HG02938 (cell line): ENCODE measurements around the gene CDH1.

Experiments
- ATAC-seq: cut with Tn5 transposase; IDR thresholded peaks from one replicate; pipeline ENCODE4 v1.9.1; 2021; ENCODE audit warnings: mild to moderate bottlenecking, moderate library complexity; ENCODE audit not compliant: unreplicated experiment

Gene CDH1

DNA sequence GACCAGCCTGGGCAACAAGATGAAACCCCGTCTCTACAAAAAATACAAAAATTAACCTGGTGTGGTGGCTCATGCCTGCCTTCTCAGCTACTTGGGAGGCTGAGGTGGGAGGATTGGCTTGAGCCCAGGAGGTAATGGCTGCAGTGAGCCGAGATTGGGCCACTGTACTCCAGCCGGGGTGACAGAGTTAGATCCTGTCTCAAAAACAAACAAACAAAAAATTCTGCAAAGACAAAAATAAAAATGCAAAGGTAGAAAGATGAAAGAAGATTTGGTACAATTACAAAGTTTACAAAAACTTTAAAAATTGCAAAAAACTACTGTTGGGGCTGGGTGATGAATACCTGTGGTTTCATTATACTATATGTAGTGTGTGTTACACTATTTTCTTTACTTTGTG is 5.5 kb upstream of the CDH1 start:
- no peak for ATAC-seq

DNA sequence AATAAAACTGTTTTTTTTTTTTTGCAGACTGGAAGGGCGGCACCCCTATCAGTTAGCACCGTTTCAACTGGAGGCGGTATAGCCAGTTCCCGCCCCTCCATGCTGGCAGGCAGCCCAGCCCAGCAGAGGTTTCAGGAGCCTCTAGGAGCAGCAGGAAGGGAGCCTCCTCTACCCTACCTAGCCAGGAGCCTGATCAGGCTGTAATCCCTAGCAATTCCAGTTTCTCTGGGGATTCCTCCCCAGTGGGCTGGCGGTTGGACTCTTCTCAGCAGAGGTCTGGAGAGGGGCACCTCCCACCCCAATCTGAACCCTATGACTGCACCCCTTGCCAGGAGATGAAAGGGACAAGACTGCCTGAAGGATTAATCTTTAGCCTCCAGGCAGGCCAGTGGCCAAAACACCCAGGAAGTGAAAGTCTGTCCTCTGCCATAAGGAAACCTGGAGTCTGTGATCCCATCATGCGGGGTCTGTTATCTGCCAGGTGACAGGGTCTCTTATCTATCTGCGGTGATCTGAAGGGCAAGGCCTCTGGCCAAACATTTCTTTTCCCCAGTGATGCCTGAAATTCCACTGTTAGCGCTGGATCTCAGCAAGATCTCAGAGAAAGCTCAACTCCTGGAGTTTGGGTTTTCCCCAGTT is 4.9 kb upstream of the CDH1 start:
- ATAC-seq: no peak

- no peak for ATAC-seq
Measured at GRCh38 chr16:68732741-68733399, 4.2 kb upstream of the CDH1 start.

DNA sequence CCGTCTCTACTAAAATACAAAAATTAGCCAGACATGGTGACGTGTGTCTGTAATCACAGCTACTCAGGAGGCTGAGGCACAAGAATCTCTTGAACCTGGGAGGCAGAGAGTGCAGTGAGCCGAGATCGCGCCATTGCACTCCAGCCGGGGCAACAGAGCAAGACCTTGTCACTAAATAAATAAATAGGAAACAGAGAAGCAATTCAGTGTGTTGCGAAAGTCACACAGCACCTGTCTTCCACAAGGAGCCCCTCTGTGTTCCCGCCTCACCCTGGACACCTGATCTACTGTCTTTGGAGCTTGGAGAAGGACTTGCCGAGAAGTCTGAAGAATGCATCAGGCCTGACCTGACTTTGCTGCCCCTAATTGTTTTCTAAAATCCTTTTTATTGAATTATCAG is 3.5 kb upstream of the CDH1 start:
- no peak for ATAC-seq

- no peak for ATAC-seq
Measured at GRCh38 chr16:68734782-68735181, 2.3 kb upstream of the CDH1 start.

DNA sequence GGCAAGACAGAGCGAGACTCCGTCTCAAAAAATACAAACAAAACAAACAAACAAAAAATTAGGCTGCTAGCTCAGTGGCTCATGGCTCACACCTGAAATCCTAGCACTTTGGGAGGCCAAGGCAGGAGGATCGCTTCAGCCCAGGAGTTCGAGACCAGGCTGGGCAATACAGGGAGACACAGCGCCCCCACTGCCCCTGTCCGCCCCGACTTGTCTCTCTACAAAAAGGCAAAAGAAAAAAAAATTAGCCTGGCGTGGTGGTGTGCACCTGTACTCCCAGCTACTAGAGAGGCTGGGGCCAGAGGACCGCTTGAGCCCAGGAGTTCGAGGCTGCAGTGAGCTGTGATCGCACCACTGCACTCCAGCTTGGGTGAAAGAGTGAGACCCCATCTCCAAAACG is 531 bp upstream of the CDH1 start:
- no peak for ATAC-seq

- ATAC-seq: no peak
Measured at GRCh38 chr16:68737730-68738629, 888 bp downstream of the CDH1 start.

GRCh38 chr16:68739964-68740627 is 3.0 kb downstream of the CDH1 start:
- ATAC-seq: no peak

GRCh38 chr16:68740628-68741346 is 3.7 kb downstream of the CDH1 start:
- no peak for ATAC-seq

GRCh38 chr16:68743664-68744063 is 6.6 kb downstream of the CDH1 start:
- no peak for ATAC-seq

DNA sequence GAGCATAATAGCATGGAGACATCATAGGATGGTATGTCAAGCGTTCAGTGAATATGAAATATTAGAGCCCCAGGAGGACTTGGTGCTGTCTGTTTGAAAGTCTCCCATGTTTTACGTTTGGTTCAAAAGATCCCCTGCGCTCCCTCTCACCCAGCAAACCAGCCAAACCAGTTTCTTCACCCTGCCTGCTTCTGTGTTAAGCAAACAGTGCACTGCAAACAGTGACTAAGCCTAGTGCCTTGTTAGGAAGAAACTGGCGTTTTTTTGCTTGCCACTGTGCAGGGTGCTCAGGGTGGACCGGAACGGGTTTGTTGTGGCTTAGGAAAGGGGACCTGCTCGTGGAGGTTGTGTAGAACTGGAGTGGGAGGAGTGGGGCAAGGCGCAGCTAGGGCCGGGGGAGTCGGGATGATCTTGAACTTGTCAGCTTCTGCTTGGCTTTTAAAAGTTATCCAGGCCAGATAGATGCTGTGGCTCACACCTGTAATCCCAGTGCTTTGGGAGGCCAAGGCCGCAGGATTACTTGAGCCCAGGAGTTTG is 7.7 kb downstream of the CDH1 start:
- no peak for ATAC-seq

- ATAC-seq: no peak
Measured at GRCh38 chr16:68746951-68747350, 9.9 kb downstream of the CDH1 start.

- no peak for ATAC-seq
Measured at GRCh38 chr16:68749432-68749831, 12.3 kb downstream of the CDH1 start.

- ATAC-seq: no peak
Measured at GRCh38 chr16:68750193-68750695, 13.2 kb downstream of the CDH1 start.

GRCh38 chr16:68751160-68751559 is 14.1 kb downstream of the CDH1 start:
- ATAC-seq: no peak

DNA sequence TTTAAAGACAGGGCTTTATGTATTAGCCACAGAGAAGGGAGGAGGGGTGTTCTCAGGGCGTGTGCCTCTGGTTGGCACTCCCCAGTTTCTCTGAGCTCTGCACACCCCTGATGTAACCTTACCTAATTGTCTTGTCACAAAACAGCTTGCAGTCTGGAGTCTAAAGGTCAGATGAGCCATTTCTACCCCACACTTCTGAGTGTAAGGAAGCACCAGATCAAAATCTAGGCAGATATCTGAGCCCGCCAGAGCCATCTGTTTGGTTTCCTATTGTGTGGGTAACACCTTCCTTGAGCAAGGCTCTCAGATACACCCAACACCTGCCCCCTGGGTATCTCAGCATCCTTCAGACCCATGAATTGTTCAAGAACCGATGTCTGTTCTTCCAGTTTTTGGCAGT is 15.5 kb downstream of the CDH1 start:
- no peak for ATAC-seq

- ATAC-seq: no peak
Measured at GRCh38 chr16:68754084-68754792, 17.1 kb downstream of the CDH1 start.

DNA sequence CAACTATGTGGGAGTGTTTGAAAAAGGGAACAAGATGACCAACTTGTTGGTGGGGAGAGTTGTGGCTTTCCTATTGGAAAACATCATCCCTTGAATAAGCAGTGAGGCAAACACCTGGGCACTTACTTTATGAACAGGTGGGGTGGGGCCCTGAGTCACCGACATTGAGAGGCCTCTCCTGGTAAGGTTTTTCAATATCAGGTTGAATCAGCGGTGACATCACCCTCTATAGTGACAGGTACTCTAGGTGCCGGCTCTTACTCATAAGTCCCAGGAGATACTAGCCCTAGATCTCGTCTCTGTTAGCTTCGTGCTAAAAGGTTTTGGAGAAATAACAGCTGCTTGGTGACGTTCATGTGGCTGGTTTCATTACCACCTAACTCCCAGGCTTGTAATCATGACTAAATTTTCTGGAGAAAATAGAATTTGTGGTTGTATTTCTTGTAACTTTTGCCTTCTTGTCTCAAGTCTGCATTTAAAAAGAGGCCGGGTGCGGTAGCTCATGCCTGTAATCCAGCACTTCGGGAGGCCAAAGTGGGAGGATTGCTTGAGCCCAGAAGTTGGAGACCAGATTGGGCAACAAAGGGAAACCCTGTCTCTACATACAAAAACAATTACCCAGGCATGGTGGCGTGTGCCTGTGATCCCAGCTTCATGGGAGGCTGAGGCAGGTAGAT is 19.3 kb downstream of the CDH1 start:
- peak; percentile 71 for ATAC-seq

- no peak for ATAC-seq
Measured at GRCh38 chr16:68757625-68757935, 20.5 kb downstream of the CDH1 start.
